Nephron progenitor cell (in vitro differentiated cells): ENCODE data around the gene FBXL15.

ENCODE experiments used
- DNase-seq: peaks from one replicate; pipeline ENCODE4 v3.0.0; 2021
- H3K27ac Mint-ChIP-seq: 2 replicates; pipeline ENCODE4 v1.8.0; 2021; ENCODE audit warnings: mild to moderate bottlenecking, moderate library complexity, mixed read lengths
- H3K27me3 Mint-ChIP-seq: 2 replicates; pipeline ENCODE4 v1.8.0; 2021; ENCODE audit warnings: mild to moderate bottlenecking, low read depth, mixed read lengths; ENCODE audit not compliant: poor library complexity
- H3K36me3 Mint-ChIP-seq: 2 replicates; pipeline ENCODE4 v1.8.0; 2021; ENCODE audit warnings: low read depth, mixed read lengths
- H3K4me1 Mint-ChIP-seq: 2 replicates; pipeline ENCODE4 v1.8.0; 2021; ENCODE audit warnings: mixed read lengths
- H3K4me3 Mint-ChIP-seq: 2 replicates; pipeline ENCODE4 v1.8.0; 2021; ENCODE audit warnings: mild to moderate bottlenecking, moderate library complexity, mixed read lengths
- H3K9me3 Mint-ChIP-seq: 2 replicates; pipeline ENCODE4 v1.8.0; 2021; ENCODE audit warnings: mild to moderate bottlenecking, moderate library complexity, mixed read lengths
- TF ChIP-seq, protein P1 (sequence below): fragments of 200-600 bp; sonication (generic); IDR thresholded peaks from 2 replicates; pipeline ENCODE4 v1.5.0; 2021; ENCODE audit warnings: antibody characterized with exemption

Gene FBXL15

DNA sequence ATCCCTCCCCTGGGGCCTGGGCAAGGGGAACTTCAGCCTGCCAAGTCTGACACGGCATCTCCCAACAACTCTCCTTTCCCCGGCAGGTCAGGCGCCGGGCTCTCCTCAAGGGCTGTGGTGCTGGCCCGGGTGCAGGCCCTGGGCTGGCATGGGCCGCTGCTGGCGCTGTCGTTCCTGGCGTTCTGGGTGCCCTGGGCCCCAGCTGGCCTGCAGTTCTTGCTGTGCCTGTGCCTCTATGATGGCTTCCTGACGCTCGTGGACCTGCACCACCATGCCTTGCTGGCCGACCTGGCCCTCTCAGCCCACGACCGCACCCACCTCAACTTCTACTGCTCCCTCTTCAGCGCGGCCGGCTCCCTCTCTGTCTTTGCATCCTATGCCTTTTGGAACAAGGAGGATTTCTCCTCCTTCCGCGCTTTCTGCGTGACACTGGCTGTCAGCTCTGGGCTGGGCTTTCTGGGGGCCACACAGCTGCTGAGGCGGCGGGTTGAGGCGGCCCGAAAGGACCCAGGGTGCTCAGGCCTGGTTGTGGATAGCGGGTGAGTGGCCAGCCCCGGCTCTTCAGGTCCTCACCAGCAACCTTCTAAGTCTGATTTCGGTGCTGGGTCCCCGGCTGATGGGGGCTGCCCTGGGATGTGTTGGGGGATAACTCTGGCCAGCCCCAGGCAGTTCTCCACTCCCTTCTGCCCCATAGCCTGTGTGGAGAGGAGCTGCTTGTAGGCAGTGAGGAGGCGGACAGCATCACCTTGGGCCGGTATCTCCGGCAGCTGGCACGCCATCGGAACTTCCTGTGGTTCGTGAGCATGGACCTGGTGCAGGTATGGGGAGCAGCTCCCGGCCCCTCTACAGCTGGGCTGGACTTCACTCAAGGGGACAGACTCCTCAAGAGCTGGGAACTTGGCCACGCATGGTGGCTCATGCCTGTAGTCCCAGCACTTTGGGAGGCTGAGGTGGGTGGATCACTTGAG is 50.2 kb downstream of the FBXL15 start:
- no peaks in the 10 kb centered on the region for H3K9me3 Mint-ChIP-seq
- no peaks in the 10 kb centered on the region for H3K27me3 Mint-ChIP-seq
- no peak overlapping the region for H3K4me3 Mint-ChIP-seq
- peaks cover 5% of the 10 kb centered on the region for H3K4me1 Mint-ChIP-seq
- H3K27ac Mint-ChIP-seq: no peak overlapping the region
- TF ChIP-seq, protein P1, sequence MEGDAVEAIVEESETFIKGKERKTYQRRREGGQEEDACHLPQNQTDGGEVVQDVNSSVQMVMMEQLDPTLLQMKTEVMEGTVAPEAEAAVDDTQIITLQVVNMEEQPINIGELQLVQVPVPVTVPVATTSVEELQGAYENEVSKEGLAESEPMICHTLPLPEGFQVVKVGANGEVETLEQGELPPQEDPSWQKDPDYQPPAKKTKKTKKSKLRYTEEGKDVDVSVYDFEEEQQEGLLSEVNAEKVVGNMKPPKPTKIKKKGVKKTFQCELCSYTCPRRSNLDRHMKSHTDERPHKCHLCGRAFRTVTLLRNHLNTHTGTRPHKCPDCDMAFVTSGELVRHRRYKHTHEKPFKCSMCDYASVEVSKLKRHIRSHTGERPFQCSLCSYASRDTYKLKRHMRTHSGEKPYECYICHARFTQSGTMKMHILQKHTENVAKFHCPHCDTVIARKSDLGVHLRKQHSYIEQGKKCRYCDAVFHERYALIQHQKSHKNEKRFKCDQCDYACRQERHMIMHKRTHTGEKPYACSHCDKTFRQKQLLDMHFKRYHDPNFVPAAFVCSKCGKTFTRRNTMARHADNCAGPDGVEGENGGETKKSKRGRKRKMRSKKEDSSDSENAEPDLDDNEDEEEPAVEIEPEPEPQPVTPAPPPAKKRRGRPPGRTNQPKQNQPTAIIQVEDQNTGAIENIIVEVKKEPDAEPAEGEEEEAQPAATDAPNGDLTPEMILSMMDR: no peak
- DNase-seq: no peak
- no peaks in the 10 kb centered on the region for H3K36me3 Mint-ChIP-seq
